GM19328 (cell line): Measurements from ENCODE around the gene UGT1A1.

Experiments used
- ATAC-seq: cut with Tn5 transposase; IDR thresholded peaks from one replicate; pipeline ENCODE4 v1.9.1; 2021; ENCODE audit warnings: mild to moderate bottlenecking, moderate library complexity; ENCODE audit not compliant: unreplicated experiment

UGT1A1 gene

DNA sequence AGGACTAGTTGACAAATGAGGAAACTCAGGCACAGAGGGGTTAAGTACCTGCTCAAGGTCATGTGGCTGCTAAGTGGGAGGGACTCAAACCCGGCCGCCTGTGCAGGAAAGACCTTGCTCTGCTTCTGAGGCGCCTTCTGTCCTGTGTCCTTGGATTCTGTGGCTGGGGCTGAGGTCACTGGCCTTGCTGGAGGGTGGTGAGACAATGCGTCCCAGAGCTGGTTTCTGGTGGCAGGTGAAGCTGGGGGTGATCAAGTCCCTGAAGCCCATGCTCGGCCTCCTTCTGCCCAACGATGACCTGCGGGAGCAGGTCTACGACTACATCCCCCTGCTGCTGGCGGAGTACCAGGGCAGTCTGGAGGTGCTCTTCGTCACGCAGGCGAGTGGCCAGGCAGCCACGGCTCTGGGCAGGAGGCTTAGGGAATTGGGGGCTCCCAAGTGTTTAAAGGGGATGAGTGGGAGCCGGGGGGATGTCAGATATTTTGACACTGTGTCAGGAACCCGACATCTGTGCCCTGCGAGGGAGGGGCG, 34.1 kb downstream of the UGT1A1 start:
- ATAC-seq: no peak

DNA sequence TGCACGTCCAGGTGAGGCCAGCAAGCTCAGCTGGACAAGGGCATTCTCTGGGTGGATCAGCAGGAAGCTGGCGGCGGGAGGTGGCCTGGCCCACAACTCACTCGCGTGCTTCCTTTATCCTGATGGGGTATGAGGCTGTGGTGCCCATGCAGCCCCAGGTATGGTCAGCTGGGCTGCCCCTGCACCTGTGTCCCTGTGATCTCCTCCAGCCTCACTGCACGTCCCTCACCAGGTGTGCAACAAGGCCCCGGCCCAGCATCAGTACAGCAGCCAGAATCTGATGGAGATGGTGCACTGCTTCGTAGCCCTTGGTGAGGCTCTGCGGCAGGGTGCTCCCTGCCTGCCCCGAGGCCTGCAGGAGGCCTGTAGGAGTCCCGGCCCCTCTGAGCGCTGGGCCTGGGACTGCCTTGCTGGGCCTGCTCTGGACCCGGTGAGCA, 35.7 kb downstream of the UGT1A1 start:
- no peak for ATAC-seq

DNA sequence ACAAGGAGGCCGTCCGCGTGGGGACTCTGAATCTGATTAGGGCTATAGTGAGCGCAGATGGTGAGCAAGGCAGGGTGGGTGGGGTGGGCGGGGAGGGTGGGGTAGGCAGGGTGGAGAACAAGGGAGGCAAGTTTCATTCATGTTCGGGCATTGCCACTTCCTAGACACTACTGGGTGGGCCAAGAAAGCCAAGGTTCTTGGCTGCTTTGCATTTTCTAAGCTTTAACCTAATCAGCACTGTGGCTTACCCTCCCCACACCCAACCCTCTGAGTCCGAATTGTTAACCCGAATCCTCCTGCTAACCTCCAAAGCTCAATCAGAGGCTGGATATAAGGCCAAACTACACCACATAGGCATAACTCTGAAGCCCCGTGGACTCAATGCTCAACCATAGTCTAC, 36.2 kb downstream of the UGT1A1 start:
- ATAC-seq: no peak

DNA sequence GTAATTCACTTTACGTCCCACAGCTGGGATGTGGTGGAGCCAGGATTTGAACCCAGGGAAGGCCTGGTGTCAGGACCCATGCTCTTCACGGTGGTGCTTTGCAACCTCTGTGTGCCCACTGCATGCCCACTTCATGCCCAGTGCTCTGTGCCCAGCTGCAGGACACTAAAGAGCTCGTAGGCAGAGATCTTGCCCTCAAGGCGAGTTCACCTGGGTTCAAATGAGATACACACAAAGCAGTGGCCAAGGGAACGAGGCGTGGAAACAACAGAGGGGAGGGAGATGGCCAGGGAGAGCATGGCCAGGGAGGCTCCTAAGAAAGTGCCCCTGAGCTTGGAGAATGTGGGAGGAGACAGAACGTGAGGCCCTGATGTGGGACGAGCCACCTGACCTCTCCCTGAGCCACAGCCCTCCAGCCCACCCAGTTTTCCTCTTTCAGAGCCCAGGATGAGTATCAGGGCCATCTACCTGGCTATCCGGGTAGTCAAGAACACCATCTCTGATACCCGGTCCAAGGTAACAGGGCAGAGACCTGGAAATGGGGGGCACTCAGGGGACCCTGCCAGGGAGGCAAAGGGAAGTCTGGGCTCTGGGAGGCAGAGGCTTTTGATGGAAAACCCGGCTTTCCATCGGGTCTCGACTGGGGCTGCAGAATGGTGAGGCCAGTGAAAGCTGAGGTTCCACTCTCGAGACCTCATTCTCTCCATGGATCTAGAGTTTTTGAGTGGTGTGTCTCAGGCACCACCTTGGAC, 38.4 kb downstream of the UGT1A1 start:
- ATAC-seq: no peak

DNA sequence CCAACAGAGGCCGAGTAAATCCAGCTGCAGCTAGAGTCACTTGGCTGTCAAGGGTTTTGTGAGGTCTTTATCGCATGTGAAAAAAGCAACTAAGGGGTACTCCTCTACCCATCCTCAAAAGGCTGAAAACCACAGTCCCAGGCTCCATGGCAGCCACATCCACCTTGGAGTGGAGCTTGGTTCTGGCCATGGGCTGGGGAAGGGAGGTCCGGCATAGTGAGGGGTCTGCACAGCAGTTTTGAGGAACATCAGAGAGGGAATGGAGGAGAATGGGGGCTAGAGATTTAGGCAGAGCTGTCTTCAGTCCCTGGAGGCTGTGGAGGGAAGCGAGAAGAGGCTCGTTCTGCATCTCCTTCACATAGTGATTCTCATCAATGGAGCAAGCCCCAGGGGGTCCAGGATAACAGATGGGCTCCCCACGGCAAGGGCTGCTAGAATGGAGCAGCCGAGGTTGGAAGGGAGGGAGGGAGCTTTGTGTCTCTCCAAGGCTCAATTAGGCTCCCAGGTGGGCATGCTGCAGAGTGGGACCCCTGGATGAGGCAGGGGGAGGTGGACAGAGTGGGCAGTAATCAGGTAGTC, 39.1 kb downstream of the UGT1A1 start:
- ATAC-seq: no peak

DNA sequence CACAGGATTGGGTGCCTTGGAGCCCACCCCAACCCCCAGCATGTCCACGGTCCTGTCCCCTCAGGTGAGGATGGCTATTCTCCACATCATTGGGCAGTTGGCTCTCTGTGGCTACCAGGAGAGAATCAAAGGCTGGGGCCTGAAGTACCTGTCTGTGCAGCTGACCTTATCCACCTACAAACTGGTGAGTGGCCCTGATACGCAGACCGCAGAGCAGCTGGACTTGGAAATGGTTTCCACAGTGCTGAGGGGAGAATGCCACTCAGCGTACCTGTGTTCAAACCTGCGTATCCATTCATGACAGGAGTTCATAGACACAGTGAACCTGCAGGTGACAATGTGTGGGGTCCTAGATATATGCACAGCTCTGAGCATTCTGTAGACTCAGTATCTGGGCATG, 39.6 kb downstream of the UGT1A1 start:
- no peak for ATAC-seq

DNA sequence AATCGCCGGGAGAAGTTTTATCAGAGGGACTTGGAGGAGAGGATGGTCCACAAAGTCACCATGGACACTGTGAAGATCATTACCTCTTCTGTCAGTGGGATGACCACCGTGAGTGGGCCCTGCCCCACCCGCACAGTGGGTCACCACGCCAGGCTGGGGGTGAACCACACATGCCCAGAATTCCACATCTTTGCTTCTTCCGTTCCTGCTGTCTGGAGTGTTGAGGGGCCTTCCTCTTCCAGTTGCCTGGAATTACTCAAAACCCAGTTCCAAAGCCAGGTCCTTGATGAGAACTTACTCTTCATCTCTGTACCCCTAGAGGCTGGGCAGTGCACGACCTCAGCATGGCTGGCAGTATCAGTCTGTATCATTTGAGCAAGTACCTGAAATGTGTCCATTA, 40.1 kb downstream of the UGT1A1 start:
- ATAC-seq: no peak

DNA sequence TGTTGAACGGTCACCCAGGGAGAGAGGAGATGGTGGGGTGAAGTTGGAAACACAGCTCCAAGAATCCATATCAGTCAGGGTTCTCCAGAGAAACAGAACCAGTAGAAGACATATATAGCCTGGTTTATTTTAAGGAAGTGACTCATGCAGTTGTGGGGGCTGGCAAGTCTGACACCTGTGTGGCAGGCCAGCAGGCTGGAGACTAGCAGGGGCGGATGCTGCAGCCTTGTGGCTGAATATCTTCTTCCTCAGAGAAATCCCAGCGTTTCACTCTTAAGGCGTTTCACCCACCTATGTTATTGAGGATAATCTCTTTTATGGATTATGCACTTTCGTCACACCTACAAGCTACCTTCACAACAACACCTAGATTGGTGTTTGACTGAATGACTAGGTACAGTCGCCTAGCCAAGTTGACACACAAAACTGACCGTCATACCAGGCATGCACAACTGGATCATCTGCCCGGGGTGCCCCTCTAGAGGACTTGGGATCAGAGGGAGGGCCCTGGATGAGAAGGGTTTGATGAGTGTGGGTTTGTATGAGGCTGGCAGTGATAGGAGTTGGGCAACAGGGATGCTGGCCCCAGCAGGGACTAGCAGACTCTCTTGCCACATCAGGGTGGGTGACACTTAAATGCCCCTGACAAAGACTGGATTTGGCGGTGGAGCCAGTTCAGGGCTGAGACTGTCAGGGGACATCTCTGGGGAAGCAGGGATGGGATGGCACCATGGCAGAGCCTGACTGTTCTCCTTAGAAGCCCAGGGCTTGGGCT, 41.5 kb downstream of the UGT1A1 start:
- ATAC-seq: no peak

DNA sequence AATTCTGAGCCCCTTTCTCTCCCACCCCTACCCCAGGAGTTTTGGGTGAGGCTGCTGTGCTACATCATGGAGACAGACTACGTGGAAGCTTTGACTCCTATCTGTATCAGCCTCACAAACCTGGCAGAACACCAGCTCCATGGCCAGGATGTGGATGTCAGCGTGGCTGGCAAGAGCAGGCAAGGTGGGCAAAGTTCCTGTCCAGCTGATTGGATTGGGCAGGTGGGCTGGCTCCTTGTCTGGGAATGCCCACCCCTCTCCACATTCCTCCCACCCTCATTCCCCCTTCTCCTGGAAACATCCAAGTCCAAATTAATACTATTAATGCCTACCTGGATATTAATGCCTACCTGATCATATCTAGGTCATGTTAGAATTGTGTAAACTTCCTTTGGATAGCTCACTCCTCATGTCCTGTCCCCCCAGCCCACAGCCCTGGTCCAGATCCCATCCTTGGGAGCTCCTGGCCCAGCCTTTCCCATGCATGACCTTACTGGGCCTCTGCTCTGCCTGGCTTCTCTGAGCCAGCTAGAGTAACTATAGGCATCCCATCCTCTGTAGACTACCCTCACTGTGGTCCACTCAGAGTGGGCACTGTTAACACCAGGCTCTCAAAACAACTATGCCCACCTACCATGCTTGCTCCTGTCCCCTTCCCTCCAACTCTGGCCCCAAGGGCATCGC, 42.2 kb downstream of the UGT1A1 start:
- no peak for ATAC-seq

DNA sequence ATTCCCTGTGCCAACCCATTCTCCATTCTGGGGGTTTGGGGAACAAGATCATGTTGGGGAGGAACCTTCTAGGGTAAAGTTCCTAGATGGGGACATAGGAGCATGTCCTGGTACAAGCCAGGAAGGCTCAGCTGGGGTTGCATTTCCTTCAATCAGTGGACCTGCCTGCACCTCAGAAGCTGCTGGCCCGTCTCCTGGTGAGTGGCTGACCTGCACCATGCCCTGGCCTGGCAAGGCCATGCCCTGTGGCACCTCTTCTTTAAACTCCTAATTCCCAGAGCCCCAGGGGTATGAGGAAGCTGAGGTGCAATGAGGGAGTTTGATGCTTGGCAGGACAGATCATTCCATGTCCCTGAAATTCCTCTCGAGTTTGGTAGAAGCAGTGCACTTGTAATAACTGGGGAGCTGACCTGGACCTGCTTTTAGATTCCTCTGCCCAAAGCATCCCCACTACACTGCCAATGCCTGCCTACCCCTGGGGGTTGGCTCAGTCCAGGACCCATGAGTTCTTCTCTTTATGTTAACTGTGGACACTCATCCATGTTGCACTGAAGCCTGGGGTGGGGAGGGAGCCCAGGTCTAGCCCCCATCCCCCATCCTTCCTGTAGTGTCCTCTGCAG, 43.3 kb downstream of the UGT1A1 start:
- ATAC-seq: no peak

DNA sequence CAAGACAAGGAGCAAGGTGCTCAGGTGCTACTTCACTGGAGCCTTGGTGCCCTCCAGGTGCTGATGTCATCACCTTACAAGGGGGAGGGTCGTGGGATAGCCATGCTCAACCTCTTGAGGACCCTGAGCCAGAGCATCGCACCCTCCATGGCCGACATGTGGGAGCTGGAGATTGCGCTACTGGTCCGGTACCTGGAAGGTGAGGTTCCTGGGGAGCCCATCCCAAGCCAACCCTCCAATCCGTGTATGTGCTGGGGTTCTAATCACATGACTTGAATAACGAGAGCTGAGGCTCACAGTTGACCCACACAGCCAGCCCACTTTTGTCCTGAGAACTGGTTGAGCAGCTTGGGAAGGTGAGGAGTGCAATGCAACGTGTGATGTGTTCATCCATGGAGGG, 43.9 kb downstream of the UGT1A1 start:
- ATAC-seq: no peak

DNA sequence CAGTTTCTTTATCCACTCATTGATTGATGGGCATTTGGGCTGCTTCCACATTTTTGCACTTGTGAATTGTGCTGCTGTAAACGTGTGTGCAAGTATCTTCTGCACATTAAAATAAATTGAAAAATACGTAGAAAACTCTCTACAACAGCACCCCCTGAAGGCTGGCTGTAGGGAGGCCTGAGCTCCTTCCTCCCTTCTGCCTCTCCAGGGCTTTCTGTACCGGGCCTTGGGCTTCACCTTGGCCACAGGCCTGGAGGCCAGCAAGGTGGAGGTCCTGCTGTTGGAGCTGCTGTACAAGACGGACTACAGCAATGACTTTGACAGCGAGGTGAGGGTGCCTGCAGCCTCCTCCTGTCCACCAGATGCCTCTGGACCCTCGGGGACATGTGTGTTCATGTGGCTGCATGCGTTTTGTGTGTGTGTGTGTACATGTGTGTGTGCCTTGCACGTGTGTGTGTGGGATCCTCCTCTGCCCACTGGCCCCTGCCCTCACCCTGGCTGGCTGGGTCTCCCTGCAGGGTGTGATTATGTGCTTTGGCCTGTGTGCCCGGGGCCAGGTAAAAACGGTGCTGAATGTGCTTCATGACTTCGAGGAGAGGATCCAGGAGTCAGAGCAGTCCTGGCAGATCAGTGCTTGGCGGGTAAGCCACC, 47.3 kb downstream of the UGT1A1 start:
- no peak for ATAC-seq

DNA sequence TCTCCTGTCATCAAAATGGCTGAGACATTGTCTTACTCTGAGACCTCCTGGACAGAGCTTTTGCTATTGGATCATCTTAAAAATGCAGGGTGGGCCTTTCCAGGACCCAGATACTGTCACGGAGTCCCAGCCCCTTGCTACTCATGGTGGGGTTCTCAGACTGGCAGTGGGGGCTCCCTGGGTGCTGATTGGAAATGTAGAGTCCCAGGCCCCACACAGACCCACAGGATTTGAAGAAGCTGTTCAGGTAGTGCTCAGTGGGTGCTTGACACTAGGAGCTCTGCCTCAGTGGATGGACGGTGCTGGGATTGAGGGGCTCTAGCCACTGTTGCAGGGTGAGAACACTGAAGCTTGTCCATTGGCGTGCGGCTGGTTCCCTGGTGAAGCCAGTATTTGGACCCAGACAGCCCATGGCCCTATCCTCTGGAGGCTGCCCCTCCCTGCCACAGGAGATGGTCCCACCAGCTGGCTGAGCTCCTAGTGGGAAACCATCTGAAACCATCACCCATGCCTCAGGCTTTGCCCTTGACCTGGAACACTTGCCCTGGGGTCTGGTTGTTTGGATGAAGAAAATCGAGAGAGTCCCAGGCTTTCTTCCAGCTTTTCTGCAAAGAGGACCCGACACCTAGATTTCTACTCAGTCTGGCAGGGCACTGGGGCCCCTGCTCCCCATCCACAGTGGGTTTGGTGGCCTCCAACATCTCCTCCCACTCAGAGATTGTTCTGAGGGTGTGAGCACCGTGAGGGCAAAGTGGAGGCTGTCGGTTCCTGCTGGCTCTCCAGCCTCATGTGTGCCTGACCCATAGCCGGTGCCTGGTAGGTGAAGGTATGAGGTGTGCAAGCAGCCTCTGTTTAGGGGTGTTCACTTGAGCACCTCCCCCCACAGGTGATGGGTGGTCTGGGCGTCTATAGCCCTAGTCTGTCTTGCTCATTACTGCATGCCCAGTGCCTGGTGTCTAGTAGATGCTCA, 48.2 kb downstream of the UGT1A1 start:
- no peak for ATAC-seq

DNA sequence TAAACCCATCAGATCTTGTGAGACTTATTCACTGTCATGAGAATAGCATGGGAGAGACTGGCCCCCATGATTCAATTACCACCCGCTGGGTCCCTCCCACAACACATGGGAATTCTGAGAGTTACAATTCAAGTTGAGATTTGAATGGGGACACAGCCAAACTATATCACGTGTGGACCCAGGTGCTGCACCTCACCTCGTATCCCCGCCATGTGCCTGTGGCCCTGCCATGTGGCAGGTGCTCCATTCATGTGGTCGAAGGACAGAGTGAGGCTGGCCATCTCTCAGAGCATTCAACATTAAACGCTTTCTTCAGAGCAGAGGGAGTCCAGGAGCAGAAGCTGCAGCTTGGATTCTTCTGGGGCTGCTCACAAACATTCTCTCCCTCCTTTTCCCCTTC, 50.3 kb downstream of the UGT1A1 start:
- no peak for ATAC-seq

DNA sequence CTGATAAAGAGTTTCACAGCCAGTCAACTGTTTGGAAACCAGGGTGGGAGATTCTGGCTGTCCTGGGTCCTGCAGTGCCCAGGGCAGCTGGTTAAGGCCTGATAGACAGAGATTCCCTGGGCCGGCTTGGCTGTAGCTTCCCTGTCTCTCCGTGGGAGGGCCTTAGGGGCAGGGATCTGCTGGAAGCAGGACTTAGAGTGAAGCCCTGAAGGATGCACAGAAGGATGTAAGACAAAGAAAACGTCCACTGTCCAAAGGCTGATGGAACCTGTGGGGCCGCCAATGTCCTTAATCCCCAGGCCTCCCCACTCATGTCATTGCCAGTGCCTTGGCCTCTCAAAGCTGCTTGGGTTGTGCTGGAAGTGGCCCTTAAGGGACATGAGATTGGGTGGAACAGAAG, 51.0 kb downstream of the UGT1A1 start:
- ATAC-seq: no peak

DNA sequence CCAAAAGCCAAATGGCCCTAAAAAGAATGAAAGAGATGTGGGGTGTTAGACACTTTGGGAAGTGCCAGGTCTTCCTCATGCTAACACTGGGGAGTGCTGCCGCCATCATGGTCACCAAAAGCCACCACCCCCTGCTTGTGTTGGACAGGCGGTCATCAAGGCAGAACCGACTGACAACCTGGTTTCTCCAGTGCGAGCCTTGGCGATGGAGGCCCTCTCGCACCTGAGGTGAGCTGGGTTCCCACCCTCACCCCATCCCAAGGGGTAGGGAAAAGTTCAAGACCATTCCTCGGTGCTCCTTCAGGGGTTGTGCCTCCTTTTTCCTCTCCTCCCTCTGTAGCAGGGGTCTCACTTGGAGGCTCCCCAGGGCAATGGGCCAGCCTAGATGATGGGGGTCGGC, 51.7 kb downstream of the UGT1A1 start:
- no peak for ATAC-seq

DNA sequence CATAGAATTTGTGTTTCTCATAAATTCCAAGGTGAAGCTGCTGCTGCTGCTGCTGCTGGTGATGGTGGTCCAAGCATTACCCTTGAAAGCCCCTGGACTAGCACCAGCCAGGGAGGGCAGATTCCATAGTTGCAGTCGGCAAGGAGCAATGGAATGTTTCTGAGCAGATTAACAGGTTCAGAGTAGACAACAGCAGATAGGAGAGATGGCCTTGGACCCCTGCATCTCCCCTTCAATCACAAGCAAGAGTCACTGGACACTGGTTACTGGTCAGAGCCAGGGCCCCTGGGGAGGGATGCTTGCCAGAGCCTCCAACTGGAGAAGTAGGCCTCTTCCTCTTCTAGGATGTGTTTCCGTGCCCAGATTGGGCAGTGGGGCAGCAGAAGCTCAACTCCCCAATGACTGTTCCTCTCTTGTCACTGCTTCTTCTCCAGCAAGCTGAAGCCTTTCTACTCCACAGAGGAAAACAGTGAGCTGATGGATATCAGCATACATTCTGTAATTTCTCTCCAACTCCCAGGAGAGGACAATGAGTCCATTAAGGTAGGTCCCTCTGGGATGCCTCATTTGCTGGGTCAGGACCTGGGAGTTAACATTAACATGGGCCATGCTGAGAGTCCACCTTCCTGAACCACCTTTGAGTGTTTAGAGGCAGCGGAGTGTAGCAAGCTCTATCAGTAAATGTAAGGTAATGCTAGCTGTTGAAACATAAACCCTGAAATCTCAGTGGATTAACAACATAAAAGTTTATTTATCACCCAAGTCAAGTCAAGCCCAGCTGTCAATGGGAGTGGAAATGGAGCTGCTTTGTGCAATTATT, 53.4 kb downstream of the UGT1A1 start:
- no peak for ATAC-seq
